Naive thymus-derived CD4-positive, alpha-beta T cell (primary cell): Measurements from ENCODE around the gene RNF182. TPM values are rescaled to one million over a fixed set of nuclear protein-coding genes. Genes with fewer than 3 reads are reported as not detected.

Experiments used
- ATAC-seq: fragments of 150-1000 bp; cut with Tn5 transposase; 2 replicates; pipeline ENCODE4 v1.10.0; 2021; ENCODE audit warnings: mild to moderate bottlenecking, moderate library complexity
- CTCF ChIA-PET: fragments of 350-600 bp; sonication (Branson Sonifier 250); formaldehyde crosslinking; loops from one replicate; lab custom pipeline; 2021; ENCODE audit warnings: antibody characterized with exemption; lab: Charles Lee
- POLR2A ChIA-PET: fragments of 350-600 bp; sonication (Branson Sonifier 250); formaldehyde crosslinking; loops from one replicate; lab custom pipeline; 2021; ENCODE audit warnings: antibody characterized with exemption, inconsistent platforms; lab: Charles Lee
- DNase-seq, 9 donors: peaks; one replicate each; pipeline versions ENCODE4 v3.0.0 to v3.0.0-alpha.2; 2020 to 2022; ENCODE audit warnings: mixed read lengths in 1 of 9
- H3K27ac ChIP-seq: one replicate; pipeline ENCODE4 v1.7.0; 2013; ENCODE audit warnings: mild to moderate bottlenecking, low read depth, low read length, moderate library complexity
- H3K27me3 ChIP-seq, 2 donors: one replicate each; pipeline ENCODE4 v1.7.0; 2013; ENCODE audit warnings: low read length in 2 of 2, mild to moderate bottlenecking in 2 of 2, moderate library complexity in 2 of 2; ENCODE audit not compliant: control insufficient read depth in 2 of 2, insufficient read depth in 2 of 2
- H3K36me3 ChIP-seq, 3 experiments: 1 replicate in 2 of 3; 2 replicates in 1 of 3; pipeline ENCODE4 v1.7.0; 2013; ENCODE audit warnings: low read length in 3 of 3, mild to moderate bottlenecking in 3 of 3, moderate library complexity in 1 of 3; ENCODE audit not compliant: insufficient read depth in 3 of 3, control insufficient read depth in 2 of 3
- H3K4me1 ChIP-seq, 2 donors: one replicate each; pipeline ENCODE4 v1.7.0; 2013; ENCODE audit warnings: low read length in 2 of 2, mild to moderate bottlenecking in 2 of 2, moderate library complexity in 1 of 2; ENCODE audit not compliant: control insufficient read depth in 2 of 2, insufficient read depth in 2 of 2
- H3K4me3 ChIP-seq: 2 replicates; pipeline ENCODE4 v1.7.0; 2013; ENCODE audit warnings: mild to moderate bottlenecking, low read length
- H3K9me3 ChIP-seq, 3 experiments: 1 replicate in 2 of 3; 2 replicates in 1 of 3; pipeline ENCODE4 v1.7.0; 2013; ENCODE audit warnings: low read length in 3 of 3; ENCODE audit not compliant: control insufficient read depth in 2 of 3
- H3K27ac Mint-ChIP-seq, 9 donors: one replicate each; pipeline ENCODE4 v1.8.0; 2020 to 2022; ENCODE audit warnings: mixed read lengths in 9 of 9, mild to moderate bottlenecking in 8 of 9, moderate library complexity in 5 of 9, inconsistent platforms in 2 of 9
- H3K27me3 Mint-ChIP-seq, 5 donors: one replicate each; pipeline ENCODE4 v1.8.0; 2021 to 2022; ENCODE audit warnings: mixed read lengths in 5 of 5, mild to moderate bottlenecking in 1 of 5
- H3K36me3 Mint-ChIP-seq, 5 donors: one replicate each; pipeline ENCODE4 v1.8.0; 2020 to 2022; ENCODE audit warnings: mixed read lengths in 5 of 5, mild to moderate bottlenecking in 3 of 5, inconsistent platforms in 1 of 5
- H3K4me1 Mint-ChIP-seq, 7 donors: one replicate each; pipeline ENCODE4 v1.8.0; 2020 to 2022; ENCODE audit warnings: mixed read lengths in 7 of 7, mild to moderate bottlenecking in 3 of 7, inconsistent platforms in 1 of 7
- H3K4me3 Mint-ChIP-seq, 10 donors: one replicate each; pipeline ENCODE4 v1.8.0; 2020 to 2022; ENCODE audit warnings: mild to moderate bottlenecking in 10 of 10, mixed read lengths in 10 of 10, moderate library complexity in 6 of 10, inconsistent platforms in 2 of 10
- H3K9me3 Mint-ChIP-seq, 11 donors: one replicate each; pipeline ENCODE4 v1.8.0; 2020 to 2022; ENCODE audit warnings: mixed read lengths in 11 of 11, mild to moderate bottlenecking in 4 of 11, inconsistent platforms in 1 of 11, moderate library complexity in 1 of 11
- intact Hi-C, 2 donors: fragments of 100-400 bp; cut with micrococcal nuclease; formaldehyde crosslinking; loops; one replicate each; pipeline ENCODE4 v1.15.1; 2023
- polyA plus RNA-seq, 2 donors: library from polyadenylated mRNA; unstranded; fragments of 300-500 nt; fragmentation: Illumina TruSeq; gene quantifications; one replicate each; pipeline ENCODE4 v1.2.3, GENCODE V29; 2021
- total RNA-seq, 6 experiments: library from RNA in 5 of 6; stranded (reverse) in 5 of 6; gene quantifications; 1 replicate in 5 of 6; 2 replicates in 1 of 6; pipeline ENCODE4 v1.2.3 and lab custom pipeline; 2021 to 2026

The RNF182 gene
- total and polyA plus RNA-seq, 7 experiments from 2014 or later = not detected

- ChIA-PET CTCF (no interaction called here), POLR2A (no interaction called here)
- H3K36me3 ChIP-seq = no peaks in the 10 kb centered on the region
- H3K27me3 ChIP-seq = no peaks in the 10 kb centered on the region
- H3K27me3 Mint-ChIP-seq = peaks cover 23 to 35% (median 30%) of the 10 kb centered on the region in 5 donors
- ATAC-seq (no peak), DNase-seq (no peak)
- no peak overlapping the region for H3K27ac Mint-ChIP-seq
- no peaks in the 10 kb centered on the region for H3K36me3 Mint-ChIP-seq
- no peaks in the 10 kb centered on the region for H3K4me1 ChIP-seq
- H3K4me3 ChIP-seq = no peak overlapping the region
- H3K4me1 Mint-ChIP-seq = peaks cover 0 to 6% (median 0%) of the 10 kb centered on the region in 7 donors
- H3K27ac ChIP-seq = no peak overlapping the region
- intact Hi-C loops = no loop called here
- peaks cover 0 to 2% (median 0%) of the 10 kb centered on the region in 11 donors for H3K9me3 Mint-ChIP-seq
- H3K9me3 ChIP-seq = no peaks in the 10 kb centered on the region
- H3K4me3 Mint-ChIP-seq = no peak overlapping the region
These were observed 103.9 kb downstream of the RNF182 start for GRCh38 chr6:14028631-14029030.

- Mint-ChIP-seq H3K4me1 (peaks cover 0 to 6% (median 0%) of the 10 kb centered on the region in 7 donors), H3K27me3 (peaks cover 29 to 45% (median 39%) of the 10 kb centered on the region in 5 donors), H3K4me3 (no peak overlapping the region), H3K9me3 (peaks cover 0 to 2% (median 0%) of the 10 kb centered on the region in 11 donors), H3K27ac (no peak overlapping the region), H3K36me3 (no peaks in the 10 kb centered on the region)
- Histone ChIP-seq H3K9me3 (no peaks in the 10 kb centered on the region), H3K4me1 (no peaks in the 10 kb centered on the region), H3K36me3 (no peaks in the 10 kb centered on the region), H3K27me3 (no peaks in the 10 kb centered on the region), H3K4me3 (no peak overlapping the region), H3K27ac (no peak overlapping the region)
- DNase-seq = no peak
- intact Hi-C loops = no loop called here
- ATAC-seq = no peak
- ChIA-PET POLR2A (no interaction called here), CTCF (interaction anchor here (1.1 kb wide), 1 partner anchor 17 kb away, joined by 5 read pairs; no protein-coding TSS in a partner anchor)
These were observed 104.9 kb downstream of the RNF182 start for GRCh38 chr6:14029605-14030004.

Other genes starting within 250 kb of the RNF182 start
- gene RANBP9, start 213.1 kb upstream of the RNF182 start, total RNA-seq = 10 to 100 TPM; 45.4 to 56.9 (median 49.2) TPM
- gene RANBP9, start 213.1 kb upstream of the RNF182 start, polyA plus RNA-seq = 1 to 10 TPM; 2.7 to 3.5 TPM
- 10 to 100 TPM in 3 of 5 experiments, 1 to 10 TPM in 2; 5.7 to 20.6 (median 10.0) TPM for gene MCUR1, start 110.4 kb upstream of the RNF182 start, total RNA-seq
- 1 to 10 TPM; 4.1 to 7.4 TPM for gene MCUR1, start 110.4 kb upstream of the RNF182 start, polyA plus RNA-seq
- gene CD83, start 192.8 kb downstream of the RNF182 start, total RNA-seq = 100 to 1,000 TPM in 1 of 5 experiments, 10 to 100 TPM in 2, 1 to 10 TPM in 2; 5.0 to 113 (median 18.3) TPM
- gene CD83, start 192.8 kb downstream of the RNF182 start, polyA plus RNA-seq = 1 to 10 TPM; 1.9 to 2.0 TPM